ENCODE data around the gene CHMP5.

CHMP5 gene

DNA sequence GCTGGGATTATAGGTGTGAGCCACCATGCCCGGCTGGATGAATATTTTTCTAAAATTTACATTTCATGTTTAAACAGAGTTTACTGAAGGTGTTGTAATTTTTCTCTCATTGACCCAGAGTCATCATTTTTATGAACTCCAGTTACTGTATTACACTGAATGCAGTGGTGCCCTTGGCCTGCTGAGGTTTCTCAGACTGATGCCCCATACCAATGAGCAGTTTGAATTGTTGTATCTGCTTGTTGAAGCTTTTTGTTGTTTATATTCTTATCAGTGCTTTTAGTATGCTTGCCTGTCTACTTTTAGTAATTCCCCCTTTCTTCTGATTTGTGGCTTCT, 55.4 kb downstream of the CHMP5 start:
- DNase-seq = no peak

DNA sequence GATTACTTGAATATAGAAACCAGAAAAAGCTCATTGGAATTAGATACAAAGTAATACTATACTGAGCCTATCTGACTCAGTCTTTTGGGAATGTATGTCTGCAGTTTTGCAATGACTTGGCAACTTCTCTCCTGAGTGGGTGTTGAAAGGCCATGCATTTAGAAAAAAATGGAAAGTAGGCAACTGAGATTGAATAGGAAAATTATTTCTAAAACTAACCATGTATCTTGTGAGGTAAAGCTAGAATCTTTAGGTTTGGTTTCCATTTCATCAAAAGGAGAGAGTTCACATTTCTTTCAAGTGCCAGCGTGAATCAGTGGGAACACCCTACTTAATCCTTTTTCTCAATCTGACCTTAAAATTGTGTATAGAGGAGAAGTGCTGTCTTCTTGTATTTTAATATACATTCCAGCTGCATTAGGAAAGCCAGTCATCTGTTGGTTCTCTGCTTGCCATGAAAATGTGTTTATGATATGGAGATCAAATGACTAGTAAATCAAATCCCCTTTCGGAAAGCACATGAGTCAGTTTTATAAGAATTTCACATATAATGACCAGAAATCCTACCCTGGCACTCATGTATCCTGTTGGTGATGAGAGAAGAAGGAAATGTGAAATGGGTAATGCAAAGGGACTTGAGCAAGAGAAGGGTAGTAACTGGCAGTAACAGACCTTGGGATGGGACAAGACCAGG, 55.9 kb downstream of the CHMP5 start:
- DNase-seq = no peak

DNA sequence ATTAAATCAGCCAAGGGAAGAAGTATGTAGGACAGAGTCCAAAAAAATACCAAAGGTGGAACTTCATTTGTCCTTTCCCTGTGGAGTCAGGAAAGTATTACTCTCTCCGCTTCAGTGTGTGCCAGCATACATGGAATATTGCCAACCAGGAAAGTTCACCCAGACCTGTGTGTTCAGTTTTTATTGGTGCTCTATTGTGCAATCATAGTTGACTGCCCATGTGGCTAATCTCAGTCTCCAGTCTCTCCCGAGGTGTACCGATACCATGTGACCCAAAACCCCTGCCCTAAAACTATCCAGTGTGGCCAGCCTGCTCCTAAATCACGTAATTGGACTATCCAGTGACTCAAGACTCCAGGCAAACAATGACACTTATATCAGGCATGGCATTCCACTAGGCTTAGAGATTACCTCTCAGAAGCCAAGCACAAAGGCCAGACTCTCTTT, 64.3 kb downstream of the CHMP5 start:
- no peak for DNase-seq

DNA sequence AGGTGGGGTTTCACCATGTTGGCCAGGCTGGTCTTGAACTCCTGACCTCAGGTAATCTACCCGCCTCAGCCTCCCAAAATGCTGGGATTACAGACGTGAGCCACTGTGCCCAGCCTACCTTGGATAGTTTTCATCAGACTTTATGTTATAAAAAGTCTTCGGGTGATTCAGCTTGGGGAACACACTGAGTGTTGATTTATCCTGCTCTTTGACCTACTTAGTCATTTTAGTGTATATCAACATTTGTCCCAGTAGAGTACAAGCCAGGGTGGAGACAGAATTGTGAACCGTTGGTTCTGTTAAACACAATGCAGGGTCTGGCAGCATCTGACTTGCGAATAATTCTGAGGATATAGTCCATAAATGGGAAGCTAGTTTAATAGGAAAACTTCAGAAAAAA, 65.1 kb downstream of the CHMP5 start:
- DNase-seq = no peak

GRCh38 chr9:33331377-33331891, 66.6 kb downstream of the CHMP5 start:
- no peak for DNase-seq
